ENCODE results near the gene CHST7. TPM values are rescaled to one million over a fixed set of nuclear protein-coding genes. Genes with fewer than 3 reads are reported as not detected.

Gene CHST7
- total RNA-seq, 1 experiment from 2014 or later: 6.1 TPM

DNA sequence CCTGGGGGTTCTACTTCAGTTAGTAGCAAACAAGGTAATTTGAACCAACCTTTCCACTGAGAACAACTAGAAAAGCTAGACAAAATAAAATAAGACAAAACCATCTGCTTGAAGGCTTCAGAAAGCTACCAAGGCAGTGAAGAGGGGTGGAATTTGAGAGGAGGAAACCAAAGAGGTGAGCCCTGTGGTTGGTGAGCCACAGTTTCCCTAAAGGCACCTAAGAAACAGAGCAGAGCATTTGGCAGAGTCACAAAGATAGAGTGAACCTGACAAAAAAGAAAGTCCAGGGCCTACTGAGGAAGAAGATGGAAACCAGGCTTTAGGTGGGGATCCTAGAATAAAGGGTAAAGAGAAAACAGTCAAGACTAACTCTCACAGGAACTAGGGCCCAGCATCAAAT, 44.3 kb downstream of the CHST7 start:
- POLR2A ChIA-PET: no interaction called here
- no peak for DNase-seq (ENCODE audit: low read depth, low spot score)
- Histone ChIP-seq H3K4me3 (ENCODE audit: low read depth in 2 of 2, low read length in 2 of 2) (no peak overlapping the region), H3K27me3 (ENCODE audit: control insufficient read depth, insufficient read depth, low read length) (no peaks in the 10 kb centered on the region), H3K27ac (ENCODE audit: low read length) (no peak overlapping the region), H3K36me3 (ENCODE audit: control insufficient read depth, insufficient read depth, low read length) (no peaks in the 10 kb centered on the region), H3K9me3 (ENCODE audit: control insufficient read depth, insufficient read depth, low read depth, low read length) (no peaks in the 10 kb centered on the region), H3K4me1 (ENCODE audit: control insufficient read depth, insufficient read depth, low read length) (no peaks in the 10 kb centered on the region)
- ATAC-seq: no peak
- CTCF ChIA-PET: no interaction called here
- BruUV-seq (replicated peaks): no TSS peak
- intact Hi-C loops (cut with micrococcal nuclease; ENCODE audit: unreplicated experiment) (no loop called here), in situ Hi-C loops (cut with HindIII; ENCODE audit: low pct_unique_long_range_greater_than_20kb, low sequenced_read_pairs) (no loop called here)
- TF ChIP-seq, protein P1, sequence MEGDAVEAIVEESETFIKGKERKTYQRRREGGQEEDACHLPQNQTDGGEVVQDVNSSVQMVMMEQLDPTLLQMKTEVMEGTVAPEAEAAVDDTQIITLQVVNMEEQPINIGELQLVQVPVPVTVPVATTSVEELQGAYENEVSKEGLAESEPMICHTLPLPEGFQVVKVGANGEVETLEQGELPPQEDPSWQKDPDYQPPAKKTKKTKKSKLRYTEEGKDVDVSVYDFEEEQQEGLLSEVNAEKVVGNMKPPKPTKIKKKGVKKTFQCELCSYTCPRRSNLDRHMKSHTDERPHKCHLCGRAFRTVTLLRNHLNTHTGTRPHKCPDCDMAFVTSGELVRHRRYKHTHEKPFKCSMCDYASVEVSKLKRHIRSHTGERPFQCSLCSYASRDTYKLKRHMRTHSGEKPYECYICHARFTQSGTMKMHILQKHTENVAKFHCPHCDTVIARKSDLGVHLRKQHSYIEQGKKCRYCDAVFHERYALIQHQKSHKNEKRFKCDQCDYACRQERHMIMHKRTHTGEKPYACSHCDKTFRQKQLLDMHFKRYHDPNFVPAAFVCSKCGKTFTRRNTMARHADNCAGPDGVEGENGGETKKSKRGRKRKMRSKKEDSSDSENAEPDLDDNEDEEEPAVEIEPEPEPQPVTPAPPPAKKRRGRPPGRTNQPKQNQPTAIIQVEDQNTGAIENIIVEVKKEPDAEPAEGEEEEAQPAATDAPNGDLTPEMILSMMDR (IDR thresholded peaks at IDR 0.05): no peak
- TF ChIP-seq, protein P2, sequence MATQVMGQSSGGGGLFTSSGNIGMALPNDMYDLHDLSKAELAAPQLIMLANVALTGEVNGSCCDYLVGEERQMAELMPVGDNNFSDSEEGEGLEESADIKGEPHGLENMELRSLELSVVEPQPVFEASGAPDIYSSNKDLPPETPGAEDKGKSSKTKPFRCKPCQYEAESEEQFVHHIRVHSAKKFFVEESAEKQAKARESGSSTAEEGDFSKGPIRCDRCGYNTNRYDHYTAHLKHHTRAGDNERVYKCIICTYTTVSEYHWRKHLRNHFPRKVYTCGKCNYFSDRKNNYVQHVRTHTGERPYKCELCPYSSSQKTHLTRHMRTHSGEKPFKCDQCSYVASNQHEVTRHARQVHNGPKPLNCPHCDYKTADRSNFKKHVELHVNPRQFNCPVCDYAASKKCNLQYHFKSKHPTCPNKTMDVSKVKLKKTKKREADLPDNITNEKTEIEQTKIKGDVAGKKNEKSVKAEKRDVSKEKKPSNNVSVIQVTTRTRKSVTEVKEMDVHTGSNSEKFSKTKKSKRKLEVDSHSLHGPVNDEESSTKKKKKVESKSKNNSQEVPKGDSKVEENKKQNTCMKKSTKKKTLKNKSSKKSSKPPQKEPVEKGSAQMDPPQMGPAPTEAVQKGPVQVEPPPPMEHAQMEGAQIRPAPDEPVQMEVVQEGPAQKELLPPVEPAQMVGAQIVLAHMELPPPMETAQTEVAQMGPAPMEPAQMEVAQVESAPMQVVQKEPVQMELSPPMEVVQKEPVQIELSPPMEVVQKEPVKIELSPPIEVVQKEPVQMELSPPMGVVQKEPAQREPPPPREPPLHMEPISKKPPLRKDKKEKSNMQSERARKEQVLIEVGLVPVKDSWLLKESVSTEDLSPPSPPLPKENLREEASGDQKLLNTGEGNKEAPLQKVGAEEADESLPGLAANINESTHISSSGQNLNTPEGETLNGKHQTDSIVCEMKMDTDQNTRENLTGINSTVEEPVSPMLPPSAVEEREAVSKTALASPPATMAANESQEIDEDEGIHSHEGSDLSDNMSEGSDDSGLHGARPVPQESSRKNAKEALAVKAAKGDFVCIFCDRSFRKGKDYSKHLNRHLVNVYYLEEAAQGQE (IDR thresholded peaks at IDR 0.05; ENCODE audit: insufficient read depth in 1 of 2, low read depth in 2 of 2, low read length in 1 of 2): no peak
- no peak for TF ChIP-seq POLR2AphosphoS5 (IDR thresholded peaks at IDR 0.05; ENCODE audit: low read depth, low read length)
- TF ChIP-seq TCF7L2 (IDR thresholded peaks at IDR 0.05; ENCODE audit: low read depth, low read length): no peak
- TF ChIP-seq SIN3A (IDR thresholded peaks at IDR 0.05; ENCODE audit: borderline replicate concordance, insufficient read depth, low read depth, low read length): no peak

DNA sequence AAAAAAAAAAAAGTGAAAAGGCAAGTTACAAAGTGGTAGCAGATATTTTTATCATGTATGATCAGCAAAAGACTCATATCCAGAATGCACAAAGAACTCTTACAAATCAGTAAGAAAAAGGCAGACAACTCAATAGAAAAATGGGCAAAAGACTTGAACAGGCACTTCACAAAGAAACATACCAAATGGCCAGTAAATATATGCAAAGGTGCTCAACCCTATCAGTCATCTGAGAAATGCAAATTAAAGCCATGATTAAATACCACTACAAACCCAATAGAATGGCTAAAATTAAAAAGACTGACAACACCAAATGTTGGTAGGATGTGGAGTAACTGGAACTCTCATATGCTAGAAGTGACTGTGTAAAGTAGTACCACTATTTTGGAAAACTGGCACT, 45.4 kb downstream of the CHST7 start:
- intact Hi-C loops (cut with micrococcal nuclease; ENCODE audit: unreplicated experiment) (no loop called here), in situ Hi-C loops (cut with HindIII; ENCODE audit: low pct_unique_long_range_greater_than_20kb, low sequenced_read_pairs) (no loop called here)
- H3K9me3 ChIP-seq (ENCODE audit: control insufficient read depth, insufficient read depth, low read depth, low read length): no peaks in the 10 kb centered on the region
- no TSS peak for BruUV-seq (replicated peaks)
- H3K27me3 ChIP-seq (ENCODE audit: control insufficient read depth, insufficient read depth, low read length): no peaks in the 10 kb centered on the region
- ATAC-seq (no peak), DNase-seq (ENCODE audit: low read depth, low spot score) (no peak)
- TF ChIP-seq, protein P2 (IDR thresholded peaks at IDR 0.05; ENCODE audit: insufficient read depth in 1 of 2, low read depth in 2 of 2, low read length in 1 of 2): no peak
- TF ChIP-seq TCF7L2 (IDR thresholded peaks at IDR 0.05; ENCODE audit: low read depth, low read length) (no peak), SIN3A (IDR thresholded peaks at IDR 0.05; ENCODE audit: borderline replicate concordance, insufficient read depth, low read depth, low read length) (no peak), POLR2AphosphoS5 (IDR thresholded peaks at IDR 0.05; ENCODE audit: low read depth, low read length) (no peak)
- TF ChIP-seq, protein P1 (IDR thresholded peaks at IDR 0.05): no peak
- H3K4me3 ChIP-seq (ENCODE audit: low read depth in 2 of 2, low read length in 2 of 2): no peak overlapping the region
- CTCF ChIA-PET: no interaction called here
- H3K4me1 ChIP-seq (ENCODE audit: control insufficient read depth, insufficient read depth, low read length): no peaks in the 10 kb centered on the region
- no peaks in the 10 kb centered on the region for H3K36me3 ChIP-seq (ENCODE audit: control insufficient read depth, insufficient read depth, low read length)
- POLR2A ChIA-PET: no interaction called here
- no peak overlapping the region for H3K27ac ChIP-seq (ENCODE audit: low read length)
